Stimulated activated CD4-positive, alpha-beta T cell treated with anti-CD3 and anti-CD28 coated beads, Interleukin-2, amount 100 ng/mL, for 48 hours (primary cell): ENCODE data around the gene PKNOX2.
A peak's percentile ranks its signal among the peaks of the same experiment; 100 is the strongest.

Experiments used
- DNase-seq, 2 donors: peaks; one replicate each; pipeline ENCODE4 v3.0.0-alpha.2; 2020

The PKNOX2 gene

DNA sequence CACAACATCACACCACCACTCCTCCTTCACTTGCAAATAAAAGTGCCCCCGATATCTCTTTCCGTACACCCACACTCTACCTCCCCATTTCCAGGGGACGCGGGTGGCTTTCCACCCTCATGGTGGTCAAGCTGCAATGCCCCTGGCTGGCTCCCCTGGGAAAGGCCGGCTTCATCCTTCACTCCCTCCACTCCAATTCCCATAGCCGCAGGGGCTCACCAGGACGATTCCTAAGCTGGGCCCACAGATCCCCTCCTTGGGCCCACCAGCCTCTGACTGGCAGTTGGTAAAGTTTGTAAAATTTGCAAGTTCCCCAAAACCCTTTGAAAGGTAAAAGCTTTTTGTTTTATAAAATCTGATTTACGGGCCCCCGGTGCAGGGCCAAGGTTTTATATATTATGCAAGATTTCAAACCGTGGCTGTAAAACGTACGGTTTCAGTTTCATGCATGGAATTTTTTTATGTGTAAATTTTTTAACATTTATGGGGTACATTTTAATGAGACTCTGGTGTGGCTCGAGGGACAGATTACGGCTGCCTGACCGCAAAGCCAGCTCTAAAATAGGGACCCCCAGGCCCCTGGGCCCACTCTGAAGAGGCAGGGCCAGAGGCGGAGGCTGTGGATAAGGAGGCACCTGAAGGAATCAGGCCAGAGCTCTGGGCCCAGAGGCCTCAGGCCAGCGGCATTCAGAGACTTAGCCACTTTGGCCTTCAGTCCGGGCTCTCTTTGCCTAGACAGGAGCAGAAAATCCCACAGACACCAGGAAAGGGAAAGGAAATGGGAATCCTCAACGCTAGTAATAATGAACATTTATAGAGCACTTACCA, 225.0 kb downstream of the PKNOX2 start:
- DNase-seq = no peak

DNA sequence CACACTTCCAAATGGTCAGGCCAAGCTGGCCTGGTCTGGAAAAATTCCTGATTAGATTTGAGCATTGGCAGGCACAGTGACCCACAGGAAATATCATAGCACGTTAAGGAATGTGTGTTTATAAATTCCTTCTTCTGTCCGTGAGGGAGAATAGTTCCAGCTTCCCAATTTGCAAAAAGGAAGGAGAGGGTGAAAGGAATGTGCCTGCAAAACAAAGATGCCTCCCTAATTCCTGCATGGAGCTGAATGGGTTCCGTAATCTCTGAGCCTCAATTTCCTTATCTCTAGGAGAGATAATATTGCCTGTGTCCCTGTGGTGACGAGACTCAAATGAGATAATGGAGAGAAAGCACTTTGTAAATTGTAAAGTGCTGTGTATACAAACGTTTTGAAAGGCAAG, 226.4 kb downstream of the PKNOX2 start:
- no peak for DNase-seq

DNA sequence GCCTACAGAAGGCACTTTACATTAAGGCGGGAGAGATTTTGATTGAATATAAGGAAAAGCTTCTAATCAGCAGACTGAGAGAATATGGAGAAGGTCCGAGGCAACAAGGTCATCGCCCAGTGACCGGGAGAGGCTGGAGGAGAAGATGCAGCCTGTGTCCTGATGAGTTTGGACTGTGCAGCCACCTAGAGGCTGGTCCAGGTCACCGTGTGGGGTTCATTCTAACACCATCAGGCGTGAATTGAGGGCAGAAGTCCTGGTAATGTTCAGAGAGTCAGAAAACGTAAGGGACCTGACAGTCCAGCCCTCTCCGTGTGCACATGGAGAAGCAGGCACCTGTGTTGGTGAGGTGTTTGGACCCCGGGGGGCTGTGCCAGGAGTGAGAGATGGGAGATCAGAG, 228.8 kb downstream of the PKNOX2 start:
- DNase-seq = no peak

DNA sequence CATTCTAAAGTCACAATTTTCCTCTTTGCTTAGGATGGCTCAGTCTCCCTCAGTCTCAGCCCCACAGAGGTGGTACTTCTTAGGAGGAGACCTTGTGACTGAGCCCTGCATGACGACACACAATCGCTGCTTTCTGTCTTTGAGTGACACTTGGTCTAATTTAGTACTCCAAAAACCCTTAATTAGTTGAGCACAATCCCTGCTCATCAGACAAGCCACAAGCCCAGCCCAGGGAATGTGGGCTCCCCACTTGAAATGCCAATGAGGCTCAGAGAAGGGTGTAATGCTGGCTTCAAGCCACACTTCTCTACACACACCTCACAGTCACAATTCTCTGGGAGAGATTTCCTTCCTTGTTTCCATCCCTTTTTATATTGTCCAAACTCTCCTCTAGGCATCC, 229.7 kb downstream of the PKNOX2 start:
- DNase-seq = no peak

GRCh38 chr11:125397421-125397820, 232.9 kb downstream of the PKNOX2 start:
- no peak for DNase-seq

GRCh38 chr11:125398475-125398874, 233.9 kb downstream of the PKNOX2 start:
- DNase-seq = no peak

DNA sequence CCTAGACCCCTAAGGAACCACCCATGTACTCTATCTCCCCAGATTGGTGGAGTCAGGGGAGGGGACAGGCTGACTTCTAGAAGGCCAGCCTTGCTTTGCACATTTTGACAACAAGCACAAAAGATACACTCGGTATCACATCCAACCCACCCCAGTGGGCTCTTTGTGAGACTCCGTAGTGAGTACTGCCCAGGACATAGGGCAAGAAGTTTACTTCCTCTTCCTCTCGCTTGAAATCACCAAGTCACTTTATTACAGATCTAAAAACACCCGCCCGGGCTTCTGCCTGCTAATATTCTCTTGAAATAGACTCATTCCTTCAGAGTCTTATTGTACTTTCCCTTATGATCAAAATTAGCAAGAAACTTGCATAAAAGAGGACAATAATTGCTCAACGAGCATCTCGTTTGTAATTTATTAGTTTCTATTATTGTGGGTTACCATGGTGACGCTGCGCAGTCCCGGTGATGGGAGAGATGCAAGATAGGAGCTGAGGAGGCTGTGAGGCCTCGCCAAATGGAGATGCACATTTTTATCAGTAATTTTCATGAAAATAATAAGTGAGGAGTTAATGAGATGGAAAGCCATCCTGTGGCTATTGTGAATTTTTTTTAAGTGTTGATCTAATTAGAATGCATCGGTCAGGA, 234.6 kb downstream of the PKNOX2 start:
- DNase-seq = no peak

DNA sequence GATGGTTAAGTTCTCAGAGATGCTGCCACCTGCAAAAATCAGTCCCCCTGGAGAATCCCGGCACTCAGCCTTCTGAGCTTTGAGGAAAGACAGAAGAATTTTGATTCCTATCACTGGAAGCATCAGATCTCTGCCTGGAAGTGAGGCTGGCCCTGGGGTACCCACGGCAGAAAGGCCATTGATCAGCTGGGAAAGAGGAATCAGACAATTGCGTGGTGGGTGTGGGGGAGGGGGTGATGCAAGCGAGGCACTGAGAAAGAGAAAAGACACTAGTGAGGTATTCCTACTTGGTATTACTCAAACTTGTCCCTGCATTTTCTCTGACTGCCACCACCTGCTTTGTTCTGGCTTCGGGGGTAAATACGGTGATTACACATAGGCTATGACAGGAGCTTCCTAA, 235.4 kb downstream of the PKNOX2 start:
- DNase-seq = no peak

- DNase-seq = no peak
Measured at GRCh38 chr11:125401235-125401634, 236.7 kb downstream of the PKNOX2 start.

DNA sequence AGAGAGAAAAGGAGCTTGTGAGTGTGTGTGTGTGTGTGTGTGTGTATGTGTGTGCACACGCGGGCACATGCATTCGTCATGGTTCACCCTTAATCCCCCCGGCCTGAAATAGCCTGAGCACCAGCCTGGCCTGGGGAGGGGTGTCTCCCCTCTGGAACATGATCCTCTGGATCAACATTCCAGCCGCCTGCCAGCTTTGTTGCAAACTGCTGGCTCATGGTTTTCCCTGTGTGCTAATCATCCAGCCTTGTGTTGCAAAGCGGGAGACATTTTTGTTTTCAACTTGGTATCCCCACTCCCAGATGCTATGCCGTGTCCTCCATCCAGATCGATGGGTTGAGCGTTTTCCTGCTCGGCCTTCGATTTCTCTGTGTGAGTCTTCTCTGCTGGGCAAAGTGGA, 237.2 kb downstream of the PKNOX2 start:
- DNase-seq = no peak

- DNase-seq = no peak
Measured at GRCh38 chr11:125402435-125402834, 237.9 kb downstream of the PKNOX2 start.

GRCh38 chr11:125404157-125404810, 239.7 kb downstream of the PKNOX2 start:
- DNase-seq = no peak

DNA sequence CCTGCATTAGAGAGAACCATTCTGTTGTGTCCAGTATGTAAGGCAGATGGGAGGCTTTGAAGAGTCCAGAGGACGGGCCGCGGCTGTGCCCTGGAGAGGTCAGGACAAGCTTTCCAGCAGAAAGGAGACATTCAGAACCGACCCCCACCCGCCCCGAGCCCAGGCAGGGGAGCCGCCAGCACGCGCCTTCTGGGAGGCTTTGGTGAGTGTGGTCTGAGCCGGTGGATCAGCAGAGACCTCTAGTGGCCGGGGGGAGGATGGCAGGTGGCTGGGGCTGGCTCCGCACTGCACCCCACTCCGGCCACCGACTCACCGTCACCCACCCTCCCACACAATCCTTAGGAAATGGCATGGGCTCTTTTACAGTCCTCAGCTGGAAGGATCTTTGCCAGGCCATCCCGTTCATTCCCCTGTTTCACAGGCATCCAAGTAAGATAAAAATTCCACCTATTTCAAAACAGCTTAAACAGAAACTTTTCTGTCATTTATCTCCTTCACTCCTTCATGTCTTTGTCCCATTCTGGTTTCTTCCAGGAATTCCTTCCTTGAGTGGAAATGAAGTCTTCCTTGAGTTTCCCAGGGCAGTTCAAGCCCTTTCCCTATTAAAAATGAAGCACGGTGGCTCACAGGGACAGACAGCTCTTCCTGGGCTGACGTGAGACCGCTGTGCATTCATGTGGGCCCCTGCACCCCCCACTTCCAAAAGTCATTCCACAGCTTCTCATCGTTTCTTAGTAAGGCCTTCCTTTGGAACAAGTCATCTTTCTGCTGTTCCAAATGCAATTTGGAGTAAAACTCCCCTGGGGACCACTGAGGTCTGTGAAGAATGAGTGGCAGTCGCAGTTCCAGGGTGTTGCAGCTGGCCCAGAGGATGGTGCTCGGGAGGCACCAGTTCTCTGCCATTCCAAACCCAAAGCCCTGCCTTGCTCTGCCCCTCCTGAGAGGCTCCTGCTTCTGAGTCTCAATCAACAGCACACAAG, 240.6 kb downstream of the PKNOX2 start:
- DNase-seq = peak; percentile 69 to 76

DNA sequence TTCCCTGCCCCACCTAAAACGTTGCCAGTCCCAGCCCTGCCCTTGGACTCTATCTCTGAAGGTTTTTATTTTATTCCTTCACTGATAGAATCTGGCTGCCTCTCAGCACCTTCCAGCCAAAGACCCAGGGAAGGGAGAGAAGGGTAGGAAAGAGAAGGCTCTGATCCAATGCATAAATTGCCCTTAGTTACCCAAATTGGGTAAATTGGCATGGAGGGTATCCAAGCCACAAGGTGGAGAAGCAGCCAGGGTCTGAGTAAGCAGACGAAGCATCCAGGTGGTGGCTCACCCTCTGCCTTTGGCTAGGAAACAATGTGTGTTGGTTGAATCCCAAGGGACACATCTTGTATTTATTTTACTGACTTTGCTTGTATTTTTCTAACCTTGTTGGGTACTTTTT, 242.5 kb downstream of the PKNOX2 start:
- no peak for DNase-seq

- no peak for DNase-seq
Measured at GRCh38 chr11:125408311-125408711, 243.8 kb downstream of the PKNOX2 start.

DNA sequence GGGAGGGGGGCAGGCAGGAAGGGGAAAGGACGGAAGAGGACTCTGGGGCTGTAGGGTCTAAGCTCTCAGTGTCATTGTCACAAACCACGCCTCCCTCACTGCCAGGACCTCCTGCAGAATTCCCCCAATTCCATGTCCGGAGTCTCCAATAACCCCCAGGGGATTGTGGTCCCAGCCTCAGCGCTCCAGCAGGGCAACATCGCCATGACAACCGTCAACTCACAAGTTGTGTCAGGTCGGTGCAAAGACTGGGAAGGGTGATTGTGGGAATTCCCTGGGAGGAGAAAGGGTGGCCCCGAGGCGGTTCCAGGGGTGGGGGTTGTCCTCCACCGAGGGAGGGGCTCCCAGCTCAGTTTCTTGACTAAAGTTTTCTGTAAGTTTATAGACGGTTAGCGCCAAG, 245.5 kb downstream of the PKNOX2 start:
- DNase-seq = no peak

DNA sequence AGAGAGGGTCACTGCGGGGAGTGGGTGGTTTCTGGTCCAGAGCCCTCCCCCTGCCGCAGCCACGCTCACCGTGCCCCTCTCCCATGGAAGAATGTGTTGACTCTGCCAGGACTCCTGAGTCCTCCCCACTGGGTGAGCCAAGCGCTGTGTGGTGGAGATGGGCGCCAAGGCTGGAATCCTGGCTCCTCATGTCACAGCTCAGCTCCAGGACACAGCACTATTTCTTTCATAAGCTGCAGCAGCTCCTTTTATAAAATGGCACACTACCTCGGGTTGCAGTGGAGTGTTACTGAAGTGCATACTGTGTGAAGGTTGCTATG, 247.6 kb downstream of the PKNOX2 start:
- DNase-seq = no peak

DNA sequence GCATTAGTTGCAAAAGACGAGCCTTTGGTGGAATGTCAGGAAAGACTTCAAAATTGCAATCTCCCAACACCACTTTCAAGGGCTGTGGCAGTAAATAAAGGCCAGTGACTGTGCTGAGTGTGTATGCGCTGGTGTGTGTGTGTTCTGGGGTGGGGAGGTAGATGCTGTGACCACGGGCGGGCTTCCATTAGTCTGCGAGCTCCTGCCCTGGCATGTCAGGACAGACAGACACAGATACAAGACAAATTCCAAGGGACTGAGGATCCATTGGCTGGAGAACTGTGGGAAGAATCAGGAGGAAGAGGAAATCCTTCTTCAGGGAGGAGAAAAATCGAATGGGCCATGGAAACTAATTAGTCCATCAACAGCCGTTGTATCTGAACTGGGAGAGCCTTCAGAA, 248.0 kb downstream of the PKNOX2 start:
- no peak for DNase-seq

- DNase-seq = no peak
Measured at GRCh38 chr11:125413226-125413625, 248.7 kb downstream of the PKNOX2 start.

DNA sequence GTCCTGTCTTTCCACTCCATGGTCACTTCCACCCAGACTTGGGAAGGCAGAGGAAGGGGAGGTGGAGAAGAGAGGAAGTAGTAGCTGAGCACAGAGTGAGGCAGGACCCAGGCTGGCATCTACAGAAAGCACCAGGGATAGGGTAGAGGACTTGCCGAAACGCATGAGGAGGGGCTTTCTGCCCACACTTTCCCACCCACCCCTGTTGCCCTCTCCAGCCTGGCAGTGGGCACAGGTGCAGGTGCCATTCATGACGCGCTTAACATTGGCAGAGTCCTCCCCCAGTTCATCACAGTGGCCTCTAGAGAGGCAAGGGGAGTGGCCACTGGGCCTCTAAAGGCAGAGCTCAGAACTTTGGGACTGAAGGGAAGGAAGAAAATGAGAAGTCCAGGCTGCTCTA, 249.6 kb downstream of the PKNOX2 start:
- no peak for DNase-seq

DNA sequence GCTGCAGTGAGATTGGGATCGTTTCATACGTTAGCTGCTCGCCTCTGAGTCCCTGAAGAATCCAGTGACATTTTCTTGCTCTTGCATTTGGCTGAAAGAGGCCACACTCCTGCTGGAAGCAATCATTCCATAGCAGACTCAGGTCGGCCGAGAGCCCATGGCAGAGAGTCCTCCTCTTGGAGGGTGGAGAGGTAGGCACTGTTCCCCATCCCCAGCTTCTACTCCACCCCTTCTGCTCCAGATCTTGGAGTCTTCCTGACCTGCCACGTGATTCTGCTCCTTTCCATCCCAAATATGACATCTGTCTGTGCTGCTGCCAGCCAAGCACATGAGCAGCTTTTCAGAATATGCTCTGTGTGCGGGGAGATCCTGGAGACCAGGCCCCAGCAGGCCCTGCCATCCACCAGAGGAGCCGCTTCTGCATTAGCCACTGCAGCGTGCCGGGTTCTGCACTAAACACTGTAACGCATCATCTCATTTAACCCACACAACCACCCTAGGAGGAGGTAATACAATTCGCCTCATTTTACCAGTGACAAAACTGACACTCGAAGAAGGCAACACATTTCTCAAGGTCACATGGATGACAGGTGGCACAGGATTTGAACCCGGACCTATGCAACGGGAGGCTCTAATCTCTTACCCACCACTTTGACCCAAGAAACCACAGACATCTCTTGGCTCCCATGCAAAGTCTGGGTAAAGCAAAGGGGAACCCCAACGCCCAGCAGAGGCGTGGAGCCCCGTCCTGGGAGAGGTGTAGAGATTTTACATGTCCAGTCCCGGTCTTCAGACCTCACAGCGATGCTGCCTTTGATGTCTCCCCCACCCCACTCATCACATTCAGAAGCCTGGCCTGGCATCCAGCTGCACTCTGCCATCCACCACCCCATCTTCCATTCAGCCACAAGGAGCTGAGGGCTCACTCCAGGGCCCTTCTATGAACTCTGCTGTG, 252.7 kb downstream of the PKNOX2 start:
- no peak for DNase-seq

- no peak for DNase-seq
Measured at GRCh38 chr11:125418396-125418795, 253.8 kb downstream of the PKNOX2 start.
